HEK293T (cell line): ENCODE data around the gene MYO5C.

Source experiments
- ARNT ChIP-seq: fragments of 450-650 bp; IDR thresholded peaks from 2 replicates; pipeline ENCODE4 v1.6.1; 2017; ENCODE audit warnings: mild to moderate bottlenecking
- ELF4 ChIP-seq: fragments of 450-650 bp; IDR thresholded peaks from 2 replicates; pipeline ENCODE4 v1.6.1; 2017; ENCODE audit warnings: antibody characterized with exemption
- FOXA1 ChIP-seq: fragments of 450-650 bp; IDR thresholded peaks from 2 replicates; pipeline ENCODE4 v1.6.1; 2016; ENCODE audit warnings: mild to moderate bottlenecking
- FOXK2 ChIP-seq: fragments of 450-650 bp; IDR thresholded peaks from 2 replicates; pipeline ENCODE4 v1.6.1; 2016; ENCODE audit warnings: mild to moderate bottlenecking
- FOXM1 ChIP-seq: fragments of 450-650 bp; IDR thresholded peaks from 2 replicates; pipeline ENCODE4 v1.6.1; 2017; ENCODE audit warnings: mild to moderate bottlenecking, borderline replicate concordance
- HDGF ChIP-seq: fragments of 450-650 bp; IDR thresholded peaks from 2 replicates; pipeline ENCODE4 v1.6.1; 2017; ENCODE audit warnings: antibody characterized with exemption, borderline replicate concordance
- LEF1 ChIP-seq: fragments of 450-650 bp; IDR thresholded peaks from 2 replicates; pipeline ENCODE4 v1.6.1; 2017; ENCODE audit warnings: mild to moderate bottlenecking, borderline replicate concordance
- NFRKB ChIP-seq: fragments of 450-650 bp; IDR thresholded peaks from 2 replicates; pipeline ENCODE4 v1.6.1; 2016; ENCODE audit warnings: mild to moderate bottlenecking, moderate library complexity
- PKNOX1 ChIP-seq: fragments of 450-650 bp; IDR thresholded peaks from 2 replicates; pipeline ENCODE4 v1.6.1; 2016
- SP1 ChIP-seq: fragments of 450-650 bp; IDR thresholded peaks from 2 replicates; pipeline ENCODE4 v1.6.1; 2017
- SUZ12 ChIP-seq: fragments of 450-650 bp; IDR thresholded peaks from 2 replicates; pipeline ENCODE4 v1.6.1; 2016; ENCODE audit warnings: mild to moderate bottlenecking
- TARDBP ChIP-seq: fragments of 450-650 bp; IDR thresholded peaks from 2 replicates; pipeline ENCODE4 v1.6.1; 2016
- ZNF384 ChIP-seq: fragments of 450-650 bp; IDR thresholded peaks from 2 replicates; pipeline ENCODE4 v1.6.1; 2016

GRCh38 chr15:52228921-52229320 lies 66.7 kb downstream of the MYO5C start:
- TF ChIP-seq SUZ12 (no peak), ELF4 (no peak), NFRKB (no peak), FOXA1 (no peak), SP1 (no peak), TARDBP (no peak), HDGF (no peak), FOXM1 (no peak), LEF1 (no peak), ARNT (no peak), ZNF384 (no peak), FOXK2 (no peak), PKNOX1 (no peak)
